ENCODE measurements around the gene GOLIM4. TPM values are rescaled to one million over a fixed set of nuclear protein-coding genes. Genes with fewer than 3 reads are reported as not detected.

Gene GOLIM4
- total RNA-seq, 1 donor from 2014 or later, result 48.9 TPM

DNA sequence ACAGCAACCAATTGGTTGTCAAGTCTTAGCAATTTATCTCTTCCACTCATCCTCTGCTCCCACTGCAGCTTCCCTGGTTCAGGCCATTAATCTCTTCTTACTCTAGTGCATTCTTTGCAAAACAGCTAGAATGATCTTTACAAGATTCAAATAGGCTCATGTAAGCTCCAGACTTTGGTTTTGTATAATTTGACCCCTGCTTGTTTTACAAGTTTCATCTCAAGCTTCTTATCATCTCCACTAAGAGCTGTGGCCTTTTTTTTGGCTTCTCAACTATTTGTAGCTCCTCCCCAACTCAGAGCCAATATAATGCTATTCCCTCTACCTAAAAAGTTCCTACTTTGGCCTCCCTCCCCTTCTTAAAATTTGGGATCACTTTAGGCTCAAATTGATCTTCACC is 121.8 kb downstream of the GOLIM4 start:
- ATAC-seq (no peak), DNase-seq (ENCODE audit: low spot score) (no peak)
- intact Hi-C loops (cut with DNase I), result no loop called here

GRCh38 chr3:167973046-167973445 is 122.7 kb downstream of the GOLIM4 start:
- no peak for ATAC-seq

DNA sequence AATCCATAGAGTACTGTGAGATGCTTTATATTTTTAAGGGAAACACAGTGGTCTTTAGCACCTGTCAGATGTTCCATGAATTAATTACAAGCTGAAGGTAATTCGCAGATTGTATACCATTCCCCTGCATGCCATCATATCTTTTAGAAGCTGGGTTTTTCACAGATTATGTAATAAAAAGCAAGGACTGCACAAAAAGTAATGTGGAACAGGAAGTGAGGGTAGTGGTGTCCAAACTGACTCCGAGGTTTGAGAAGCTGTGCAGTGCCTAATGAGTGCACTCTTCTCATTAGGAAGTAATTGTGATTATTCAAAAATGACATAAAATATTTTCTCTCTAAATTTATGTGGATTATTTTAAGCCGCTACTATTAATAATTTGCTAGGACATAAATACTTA is 123.2 kb downstream of the GOLIM4 start:
- no peak for DNase-seq (ENCODE audit: low spot score)
- intact Hi-C loops (cut with DNase I), result no loop called here
- ATAC-seq, result no peak

More at GRCh38 chr3:167973046-167973445, 122.7 kb downstream of the GOLIM4 start:
- DNase-seq (ENCODE audit: low spot score), result no peak
- intact Hi-C loops (cut with DNase I), result no loop called here

- intact Hi-C loops (cut with DNase I), result no loop called here
- no peak for DNase-seq (ENCODE audit: low spot score)
- no peak for ATAC-seq
Observed at GRCh38 chr3:167969548-167969947, 126.2 kb downstream of the GOLIM4 start.

DNA sequence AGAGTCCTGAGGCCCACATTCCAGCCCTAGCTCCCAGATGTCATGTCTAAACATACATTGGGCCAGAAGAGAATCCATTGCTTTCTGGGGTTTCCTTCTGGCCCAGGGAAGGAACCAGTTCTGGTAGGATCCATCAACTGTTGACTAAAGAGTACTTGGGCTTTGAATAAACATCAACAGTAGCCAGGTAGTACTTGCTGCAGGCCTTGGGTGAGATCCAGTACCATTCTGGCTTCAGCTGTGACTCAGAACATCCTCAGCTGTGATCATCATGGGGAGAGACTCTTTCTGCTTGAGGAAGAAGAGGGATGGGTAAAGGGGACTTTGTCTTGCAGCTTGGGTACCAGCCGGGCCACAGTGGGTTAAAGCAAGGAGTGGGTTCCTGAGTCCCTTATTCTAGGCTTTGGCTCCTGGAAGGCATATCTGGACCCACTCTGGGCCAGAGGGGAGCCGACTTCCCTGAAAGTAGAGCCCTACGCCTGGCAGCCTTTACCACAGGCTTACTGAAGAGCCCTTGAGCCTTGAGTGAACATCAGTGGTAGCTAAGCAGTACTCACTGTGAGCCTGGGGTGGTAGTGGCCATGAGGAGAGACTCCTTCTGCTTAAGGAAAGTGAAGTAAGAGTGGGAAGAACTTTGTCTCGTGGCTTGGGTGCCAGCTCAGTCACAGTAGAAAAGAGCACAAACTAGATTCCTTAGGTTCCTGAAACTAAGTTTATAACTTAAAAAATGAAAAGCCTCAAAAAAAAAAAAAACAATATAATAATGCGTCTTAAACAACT is 128.3 kb downstream of the GOLIM4 start:
- intact Hi-C loops (cut with DNase I), result no loop called here
- no peak for ATAC-seq
- no peak for DNase-seq (ENCODE audit: low spot score)

Measured in sciatic nerve (tissue), 2 donors.